Suprapubic skin (tissue), 4 donors: Measurements from ENCODE around the gene C22orf39. TPM values are rescaled to one million over a fixed set of nuclear protein-coding genes. Genes with fewer than 3 reads are reported as not detected.

ENCODE experiments used
- DNase-seq, 2 donors: peaks; one replicate each; pipeline ENCODE4 v3.0.0-alpha.2; 2019; ENCODE audit warnings: low spot score in 2 of 2
- H3K27ac ChIP-seq: fragments of 200-600 bp; sonication (generic); one replicate; pipeline ENCODE4 v1.5.1; 2019
- H3K27me3 ChIP-seq: fragments of 200-600 bp; sonication (generic); one replicate; pipeline ENCODE4 v1.5.1; 2019
- H3K36me3 ChIP-seq: fragments of 200-600 bp; sonication (generic); one replicate; pipeline ENCODE4 v1.5.1; 2019
- H3K4me1 ChIP-seq: fragments of 200-600 bp; sonication (generic); one replicate; pipeline ENCODE4 v1.5.1; 2019
- H3K4me3 ChIP-seq: fragments of 200-600 bp; sonication (generic); one replicate; pipeline ENCODE4 v1.5.1; 2019; ENCODE audit warnings: mild to moderate bottlenecking
- H3K9me3 ChIP-seq: fragments of 200-600 bp; sonication (generic); one replicate; pipeline ENCODE4 v1.5.1; 2019
- CTCF ChIP-seq, 2 donors: fragments of 200-600 bp in 1 of 2; fragments of 450-650 bp in 1 of 2; sonication (generic) in 1 of 2; IDR thresholded peaks; one replicate each; pipeline ENCODE4 v1.5.1; 2016 to 2019; ENCODE audit warnings: antibody characterized with exemption in 2 of 2, mild to moderate bottlenecking in 1 of 2, moderate library complexity in 1 of 2
- EP300 ChIP-seq: sonication (generic); formaldehyde crosslinking; IDR thresholded peaks from one replicate; pipeline ENCODE4 v1.6.1; 2017; ENCODE audit warnings: antibody characterized with exemption
- POLR2A ChIP-seq, 2 donors: fragments of 450-650 bp; IDR thresholded peaks; one replicate each; pipeline ENCODE4 v1.6.1; 2017; ENCODE audit warnings: antibody characterized with exemption in 2 of 2, mild to moderate bottlenecking in 2 of 2, moderate library complexity in 2 of 2
- POLR2AphosphoS5 ChIP-seq, 3 donors: sonication (generic); formaldehyde crosslinking; IDR thresholded peaks; one replicate each; pipeline ENCODE4 v1.6.1; 2017; ENCODE audit warnings: antibody characterized with exemption in 3 of 3
- WGBS: methylation state at CpG from one replicate; pipeline ENCODE4 v1.1.5; 2018; 5-methylcytosine and 5-hydroxymethylcytosine counted together
- total RNA-seq, 4 donors: library from RNA; depleted of rRNA; stranded (reverse); fragments of >200 nt; gene quantifications; one replicate each; pipeline ENCODE4 v1.1.0, GENCODE V29; 2016

Gene C22orf39
- total RNA-seq, 4 donors from 2014 or later: 49.4 to 67.0 (median 51.7) TPM

DNA sequence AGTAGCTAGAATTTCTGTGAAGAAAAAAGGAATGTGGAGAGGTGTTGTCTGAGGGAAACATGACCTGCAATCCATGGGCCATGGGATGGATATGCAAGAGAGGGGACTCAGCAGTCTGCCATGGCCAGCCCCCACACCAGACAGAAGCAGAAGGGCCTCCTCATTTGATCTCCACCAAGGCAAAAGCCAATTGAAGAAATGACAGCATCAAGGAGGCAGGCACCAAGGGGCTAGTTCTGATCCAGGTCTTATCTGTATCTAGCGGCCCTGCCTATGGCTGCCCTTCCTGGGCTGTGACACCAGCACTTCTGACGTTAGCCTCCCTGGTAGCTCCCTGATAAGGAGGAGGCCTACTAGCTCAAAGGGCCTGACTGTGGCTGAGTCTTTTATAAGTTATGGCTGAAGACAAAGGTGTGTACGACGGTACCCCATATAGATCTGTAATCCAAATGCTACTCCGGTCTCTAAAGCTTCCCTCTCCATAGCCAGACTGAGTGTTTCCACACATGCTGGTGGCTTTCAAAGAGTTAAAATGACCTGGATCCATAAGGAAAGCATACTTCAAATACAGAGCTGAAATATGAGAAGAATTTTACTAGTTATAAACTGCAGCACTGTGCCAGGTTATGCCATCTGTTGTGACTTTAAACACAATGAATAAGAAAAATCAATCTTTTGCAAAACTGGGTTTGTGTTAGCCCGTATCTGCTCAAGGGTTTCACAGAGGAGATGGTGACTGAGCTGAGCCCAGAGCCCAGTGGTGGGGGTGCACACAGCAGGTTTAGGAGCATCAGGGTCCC, 50.4 kb downstream of the C22orf39 start:
- H3K4me3 ChIP-seq: no peak overlapping the region
- H3K4me1 ChIP-seq: no peaks in the 10 kb centered on the region
- H3K36me3 ChIP-seq: peaks cover 89% of the 10 kb centered on the region
- no peaks in the 10 kb centered on the region for H3K9me3 ChIP-seq
- WGBS: 91% methylated on average over 6 of the region's 6 CpGs
- H3K27me3 ChIP-seq: no peaks in the 10 kb centered on the region
- no peak overlapping the region for H3K27ac ChIP-seq
- DNase-seq: no peak
- TF ChIP-seq POLR2A (IDR thresholded peaks at IDR 0.05): no peak
- TF ChIP-seq CTCF (IDR thresholded peaks at IDR 0.05): no peak
- TF ChIP-seq POLR2AphosphoS5 (IDR thresholded peaks at IDR 0.05): no peak

GRCh38 chr22:19396561-19396933, 51.0 kb downstream of the C22orf39 start:
- WGBS: 87% methylated on average over 6 of the region's 6 CpGs
- H3K4me3 ChIP-seq: no peak overlapping the region
- H3K9me3 ChIP-seq: no peaks in the 10 kb centered on the region
- TF ChIP-seq CTCF (IDR thresholded peaks at IDR 0.05) (no peak), EP300 (no peak), POLR2AphosphoS5 (IDR thresholded peaks at IDR 0.05) (no peak), POLR2A (IDR thresholded peaks at IDR 0.05) (no peak)
- no peaks in the 10 kb centered on the region for H3K27me3 ChIP-seq
- H3K36me3 ChIP-seq: peaks cover 91% of the 10 kb centered on the region
- H3K4me1 ChIP-seq: no peaks in the 10 kb centered on the region
- no peak overlapping the region for H3K27ac ChIP-seq
- no peak for DNase-seq

DNA sequence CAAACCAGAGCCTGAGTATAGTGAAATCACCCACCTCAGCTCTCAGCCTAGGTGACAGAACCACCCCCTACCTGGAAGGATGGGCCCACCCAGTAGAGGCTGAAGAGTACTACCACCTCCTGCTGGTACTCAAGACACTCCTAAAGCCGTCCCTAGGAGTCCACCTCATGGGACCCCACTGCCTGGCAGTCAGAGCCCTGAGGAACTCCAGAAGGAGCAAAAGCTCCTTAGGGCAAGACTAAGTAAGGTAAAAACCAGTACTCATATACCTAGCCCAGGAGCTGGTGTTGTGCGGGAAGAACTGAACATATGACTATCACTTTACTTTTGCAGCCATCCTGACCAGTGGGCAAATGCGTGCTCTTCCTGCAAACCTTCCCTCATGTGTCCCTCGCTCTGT, 52.2 kb downstream of the C22orf39 start:
- H3K27ac ChIP-seq: no peak overlapping the region
- no peaks in the 10 kb centered on the region for H3K9me3 ChIP-seq
- no peak overlapping the region for H3K4me3 ChIP-seq
- H3K36me3 ChIP-seq: peaks cover 93% of the 10 kb centered on the region
- no peaks in the 10 kb centered on the region for H3K4me1 ChIP-seq
- no peaks in the 10 kb centered on the region for H3K27me3 ChIP-seq
- TF ChIP-seq CTCF (IDR thresholded peaks at IDR 0.05): no peak
- no peak for TF ChIP-seq POLR2AphosphoS5 (IDR thresholded peaks at IDR 0.05)
- TF ChIP-seq EP300: no peak
- TF ChIP-seq POLR2A (IDR thresholded peaks at IDR 0.05): no peak
- WGBS: 94% methylated on average over 4 of the region's 4 CpGs
- no peak for DNase-seq

- peaks cover 94% of the 10 kb centered on the region for H3K36me3 ChIP-seq
- DNase-seq: no peak
- 96% methylated on average over 8 of the region's 8 CpGs for WGBS
- no peak overlapping the region for H3K27ac ChIP-seq
- H3K9me3 ChIP-seq: no peaks in the 10 kb centered on the region
- no peaks in the 10 kb centered on the region for H3K27me3 ChIP-seq
- H3K4me1 ChIP-seq: no peaks in the 10 kb centered on the region
- no peak overlapping the region for H3K4me3 ChIP-seq
- TF ChIP-seq CTCF (IDR thresholded peaks at IDR 0.05): no peak
- no peak for TF ChIP-seq EP300
- no peak for TF ChIP-seq POLR2A (IDR thresholded peaks at IDR 0.05)
- no peak for TF ChIP-seq POLR2AphosphoS5 (IDR thresholded peaks at IDR 0.05)
Observed at GRCh38 chr22:19394274-19395050, 53.0 kb downstream of the C22orf39 start.

DNA sequence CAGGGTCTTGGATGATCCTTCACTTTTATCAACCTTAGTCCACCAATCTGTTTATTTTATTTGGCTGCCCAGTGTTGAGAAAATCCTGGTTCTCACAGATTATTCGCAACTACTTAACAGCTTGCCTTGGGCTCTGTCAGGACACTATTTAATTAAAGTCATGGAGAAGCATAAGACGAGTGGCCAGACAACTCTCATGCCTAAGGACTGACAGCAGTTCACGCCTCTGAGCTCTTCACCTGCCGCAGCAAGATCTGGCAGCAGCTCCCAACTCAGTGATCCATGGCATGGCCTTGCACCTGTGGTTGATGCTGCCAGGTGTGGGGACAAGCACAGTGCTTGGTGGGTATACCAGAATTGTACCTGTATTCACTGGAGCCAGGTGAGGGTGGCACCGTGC, 53.8 kb downstream of the C22orf39 start:
- Histone ChIP-seq H3K27me3 (no peaks in the 10 kb centered on the region), H3K36me3 (peaks cover 96% of the 10 kb centered on the region), H3K9me3 (no peaks in the 10 kb centered on the region), H3K27ac (no peak overlapping the region), H3K4me3 (no peak overlapping the region), H3K4me1 (no peaks in the 10 kb centered on the region)
- 96% methylated on average over 2 of the region's 5 CpGs for WGBS
- no peak for DNase-seq
- TF ChIP-seq CTCF (IDR thresholded peaks at IDR 0.05) (no peak), POLR2A (IDR thresholded peaks at IDR 0.05) (no peak), EP300 (no peak)
